ENCODE results near the gene OLIG1.

GRCh38 chr21:33080376-33080775, 10.4 kb downstream of the OLIG1 start:
- TF ChIP-seq POLR2A (IDR thresholded peaks at IDR 0.05; ENCODE audit: low read depth, low read length) = no peak
- TF ChIP-seq RFX5 (IDR thresholded peaks at IDR 0.05; ENCODE audit: low read depth, low read length) = no peak
- TF ChIP-seq, protein P1, sequence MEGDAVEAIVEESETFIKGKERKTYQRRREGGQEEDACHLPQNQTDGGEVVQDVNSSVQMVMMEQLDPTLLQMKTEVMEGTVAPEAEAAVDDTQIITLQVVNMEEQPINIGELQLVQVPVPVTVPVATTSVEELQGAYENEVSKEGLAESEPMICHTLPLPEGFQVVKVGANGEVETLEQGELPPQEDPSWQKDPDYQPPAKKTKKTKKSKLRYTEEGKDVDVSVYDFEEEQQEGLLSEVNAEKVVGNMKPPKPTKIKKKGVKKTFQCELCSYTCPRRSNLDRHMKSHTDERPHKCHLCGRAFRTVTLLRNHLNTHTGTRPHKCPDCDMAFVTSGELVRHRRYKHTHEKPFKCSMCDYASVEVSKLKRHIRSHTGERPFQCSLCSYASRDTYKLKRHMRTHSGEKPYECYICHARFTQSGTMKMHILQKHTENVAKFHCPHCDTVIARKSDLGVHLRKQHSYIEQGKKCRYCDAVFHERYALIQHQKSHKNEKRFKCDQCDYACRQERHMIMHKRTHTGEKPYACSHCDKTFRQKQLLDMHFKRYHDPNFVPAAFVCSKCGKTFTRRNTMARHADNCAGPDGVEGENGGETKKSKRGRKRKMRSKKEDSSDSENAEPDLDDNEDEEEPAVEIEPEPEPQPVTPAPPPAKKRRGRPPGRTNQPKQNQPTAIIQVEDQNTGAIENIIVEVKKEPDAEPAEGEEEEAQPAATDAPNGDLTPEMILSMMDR (conservative IDR thresholded peaks at IDR 0.05; ENCODE audit: low read depth, low read length) = no peak
- TF ChIP-seq CEBPB (IDR thresholded peaks at IDR 0.05; ENCODE audit: low read depth, low read length) = no peak
